Epithelial cell of proximal tubule (primary cell): ENCODE results near the gene MTR. TPM values are rescaled to one million over a fixed set of nuclear protein-coding genes. Genes with fewer than 3 reads are reported as not detected.

Experiments
- DNase-seq: peaks from one replicate; pipeline ENCODE4 v3.0.0-alpha.2; 2011; ENCODE audit warnings: low read depth
- H3K4me3 ChIP-seq: 2 replicates; pipeline ENCODE4 v1.5.1; 2011; ENCODE audit warnings: low read depth, mild to moderate bottlenecking, low read length
- total RNA-seq: library from RNA; depleted of rRNA; stranded (reverse); fragments of >200 nt; gene quantifications from 2 replicates; pipeline ENCODE4 v1.2.3, GENCODE V29; 2015
- TF ChIP-seq, protein P1 (sequence below): conservative IDR thresholded peaks from 2 replicates; pipeline ENCODE4 v1.5.1; 2012; ENCODE audit warnings: low read depth, mild to moderate bottlenecking, low read length

The MTR gene
- total RNA-seq, 1 donor from 2014 or later, result 18.3 TPM

DNA sequence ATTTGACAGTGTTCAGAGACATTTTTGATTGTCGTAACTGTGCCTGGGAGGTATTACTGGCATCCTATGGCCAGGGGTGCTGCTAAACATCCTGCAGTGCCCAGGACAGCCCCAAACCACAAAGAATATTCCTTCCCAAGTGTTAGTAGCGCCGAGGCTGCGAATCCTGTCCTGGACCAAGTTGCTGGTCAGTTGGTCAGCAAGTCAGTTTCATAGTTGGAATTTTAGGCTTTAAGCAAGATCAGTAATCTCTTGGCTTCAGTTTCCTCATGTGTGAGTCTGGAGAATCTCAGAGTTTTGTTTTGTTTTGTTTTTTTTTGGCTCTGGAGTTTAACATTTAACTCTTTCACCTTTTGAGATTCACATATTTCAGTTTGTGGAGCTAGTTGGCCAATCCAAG is 65.0 kb downstream of the MTR start:
- TF ChIP-seq, protein P1, sequence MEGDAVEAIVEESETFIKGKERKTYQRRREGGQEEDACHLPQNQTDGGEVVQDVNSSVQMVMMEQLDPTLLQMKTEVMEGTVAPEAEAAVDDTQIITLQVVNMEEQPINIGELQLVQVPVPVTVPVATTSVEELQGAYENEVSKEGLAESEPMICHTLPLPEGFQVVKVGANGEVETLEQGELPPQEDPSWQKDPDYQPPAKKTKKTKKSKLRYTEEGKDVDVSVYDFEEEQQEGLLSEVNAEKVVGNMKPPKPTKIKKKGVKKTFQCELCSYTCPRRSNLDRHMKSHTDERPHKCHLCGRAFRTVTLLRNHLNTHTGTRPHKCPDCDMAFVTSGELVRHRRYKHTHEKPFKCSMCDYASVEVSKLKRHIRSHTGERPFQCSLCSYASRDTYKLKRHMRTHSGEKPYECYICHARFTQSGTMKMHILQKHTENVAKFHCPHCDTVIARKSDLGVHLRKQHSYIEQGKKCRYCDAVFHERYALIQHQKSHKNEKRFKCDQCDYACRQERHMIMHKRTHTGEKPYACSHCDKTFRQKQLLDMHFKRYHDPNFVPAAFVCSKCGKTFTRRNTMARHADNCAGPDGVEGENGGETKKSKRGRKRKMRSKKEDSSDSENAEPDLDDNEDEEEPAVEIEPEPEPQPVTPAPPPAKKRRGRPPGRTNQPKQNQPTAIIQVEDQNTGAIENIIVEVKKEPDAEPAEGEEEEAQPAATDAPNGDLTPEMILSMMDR, result no peak
- no peak for DNase-seq
- no peak overlapping the region for H3K4me3 ChIP-seq

DNA sequence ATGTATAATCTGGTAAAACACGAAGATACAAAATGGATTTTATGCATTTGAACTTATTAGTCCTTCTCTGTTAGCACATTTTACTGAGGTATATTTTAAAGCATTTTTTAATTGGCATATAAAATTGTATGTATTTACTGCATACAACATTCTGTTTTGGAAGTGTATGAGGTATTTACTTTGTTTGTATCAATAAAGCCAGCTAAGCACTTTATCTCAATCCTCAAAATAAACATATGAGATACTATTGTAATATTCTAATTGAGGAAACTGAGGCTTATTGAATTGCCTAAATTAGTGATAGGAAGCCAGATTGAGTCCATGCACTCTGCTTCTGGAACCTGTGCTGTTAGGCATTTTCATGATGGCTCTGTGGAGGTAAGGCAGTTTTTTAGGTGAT is 65.6 kb downstream of the MTR start:
- H3K4me3 ChIP-seq, result no peak overlapping the region
- TF ChIP-seq, protein P1, result no peak
- DNase-seq, result no peak

DNA sequence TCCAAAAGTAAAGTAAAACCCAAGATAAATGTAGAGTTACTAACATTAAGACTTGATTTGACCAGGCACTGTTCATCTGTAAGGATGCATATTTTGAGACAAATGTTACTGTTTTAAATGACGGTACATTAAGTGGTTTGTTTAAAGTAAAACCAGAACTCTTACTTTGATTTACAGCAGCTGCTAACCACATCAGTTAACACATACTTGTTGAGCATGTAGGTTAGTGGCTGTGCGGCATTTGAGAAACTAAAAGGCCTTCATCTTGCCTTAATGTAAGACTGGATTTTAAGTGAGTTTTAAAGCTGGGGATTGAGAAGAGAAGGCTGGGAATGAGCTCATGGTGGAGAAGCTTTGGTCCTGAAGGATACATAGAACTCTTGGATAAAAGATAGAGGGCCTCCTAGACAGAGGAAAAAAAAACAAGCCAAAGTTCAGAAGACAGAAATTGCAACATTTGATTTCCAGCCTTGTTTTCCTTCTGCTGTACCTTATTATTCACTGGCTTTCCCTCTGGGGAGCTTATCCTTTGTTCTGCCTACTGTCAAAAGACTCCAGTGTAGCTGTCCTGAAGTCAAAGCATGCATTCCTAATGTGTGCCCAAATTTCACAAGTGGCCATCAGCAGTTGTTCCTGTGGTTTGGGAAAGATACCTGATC is 66.6 kb downstream of the MTR start:
- TF ChIP-seq, protein P1, result no peak
- no peak for DNase-seq
- H3K4me3 ChIP-seq, result no peak overlapping the region

DNA sequence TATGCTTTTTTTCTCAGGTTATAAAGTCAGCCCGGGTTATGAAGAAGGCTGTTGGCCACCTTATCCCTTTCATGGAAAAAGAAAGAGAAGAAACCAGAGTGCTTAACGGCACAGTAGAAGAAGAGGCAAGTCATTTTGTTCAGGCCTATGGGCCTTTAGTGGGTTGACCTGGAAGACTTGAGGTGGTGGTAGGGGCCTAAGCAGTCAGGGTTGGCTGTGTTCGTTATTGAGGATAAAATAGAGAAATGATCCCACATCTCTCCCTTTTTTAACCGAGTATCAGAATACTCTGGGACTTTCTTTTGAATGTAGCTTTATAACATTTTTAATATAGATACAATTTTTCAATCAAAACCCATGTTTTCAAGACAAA is 67.1 kb downstream of the MTR start:
- H3K4me3 ChIP-seq, result no peak overlapping the region
- TF ChIP-seq, protein P1, result no peak
- no peak for DNase-seq

DNA sequence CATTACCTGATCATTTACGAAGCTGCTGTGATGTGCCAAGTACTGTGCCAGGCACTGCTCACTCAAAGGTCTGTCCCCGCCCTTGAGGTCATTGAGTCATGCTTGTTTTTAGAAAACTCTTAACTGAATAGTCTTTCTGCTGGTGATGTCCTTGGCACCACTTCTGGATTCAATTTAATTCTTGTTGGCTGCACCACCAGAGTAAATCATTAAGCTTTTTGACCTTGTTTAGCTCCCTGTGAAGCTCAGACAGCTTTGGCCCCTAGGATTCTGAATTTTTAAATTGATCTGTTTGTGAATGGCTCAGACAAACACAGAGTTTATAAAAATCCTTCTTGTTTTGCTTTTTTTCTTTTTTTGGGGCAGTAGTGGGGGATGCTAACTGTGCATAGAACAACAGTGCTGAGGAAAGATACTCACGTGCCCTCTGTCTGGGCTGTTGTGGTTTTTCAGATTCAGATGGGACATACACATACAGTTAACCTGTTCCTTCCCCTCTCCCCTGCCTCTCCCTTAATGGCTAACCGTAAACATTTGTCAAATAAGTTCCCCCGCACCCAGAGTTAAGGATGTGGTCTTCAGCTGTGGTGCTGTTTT is 67.6 kb downstream of the MTR start:
- TF ChIP-seq, protein P1, result no peak
- peak; percentile 76 for DNase-seq
- H3K4me3 ChIP-seq, result no peak overlapping the region

DNA sequence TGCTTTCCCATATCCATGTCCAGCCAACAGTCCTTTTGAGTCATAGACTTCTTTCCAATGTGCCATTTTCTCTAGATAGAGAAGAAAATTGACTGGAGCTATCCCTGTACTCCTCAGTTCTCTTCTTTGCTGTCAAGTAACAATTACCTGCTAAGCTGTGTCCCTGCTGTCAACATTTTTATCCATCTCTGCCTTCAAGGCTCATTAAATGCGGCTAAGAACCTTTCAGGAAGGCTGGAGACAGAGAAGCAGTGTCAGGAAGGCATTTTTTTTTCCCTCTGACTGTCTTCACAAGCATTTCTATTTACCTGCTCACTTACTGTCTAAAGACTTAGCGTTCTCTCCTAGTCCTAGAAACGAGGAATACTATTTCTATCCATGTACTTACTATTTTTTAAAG is 69.1 kb downstream of the MTR start:
- no peak for DNase-seq
- TF ChIP-seq, protein P1, result no peak
- H3K4me3 ChIP-seq, result no peak overlapping the region
